ENCODE measurements around the gene LATS1.
"Not testable (repeated sequence)": the region's sequence is repeated elsewhere in the genome, so short reads cannot be mapped to it uniquely, and the experiment has no call there.

LATS1 gene

GRCh38 chr6:149727793-149728498, 10.0 kb upstream of the LATS1 start:
- no peak for DNase-seq

- DNase-seq: no peak
Measured at GRCh38 chr6:149725785-149726184, 7.9 kb upstream of the LATS1 start.

- peak; percentile 36 for DNase-seq
Measured at GRCh38 chr6:149723771-149724417, 6.0 kb upstream of the LATS1 start.

GRCh38 chr6:149723262-149723661, 5.4 kb upstream of the LATS1 start:
- DNase-seq: no peak

- no peak for DNase-seq
Measured at GRCh38 chr6:149719531-149719930, 1.6 kb upstream of the LATS1 start.

GRCh38 chr6:149717255-149717587, 680 bp downstream of the LATS1 start:
- DNase-seq: no peak

- no peak for DNase-seq
Measured at GRCh38 chr6:149716181-149716963, 1.5 kb downstream of the LATS1 start.

GRCh38 chr6:149714442-149714841, 3.5 kb downstream of the LATS1 start:
- no peak for DNase-seq

- no peak for DNase-seq
Measured at GRCh38 chr6:149711711-149712110, 6.2 kb downstream of the LATS1 start.

- DNase-seq: no peak
Measured at GRCh38 chr6:149701714-149702113, 16.2 kb downstream of the LATS1 start.

- no peak for DNase-seq
Measured at GRCh38 chr6:149699150-149699549, 18.8 kb downstream of the LATS1 start.

- no peak for DNase-seq
Measured at GRCh38 chr6:149698175-149698574, 19.7 kb downstream of the LATS1 start.

- peak; percentile 93 for DNase-seq
Measured at GRCh38 chr6:149696901-149697300, 21.0 kb downstream of the LATS1 start.

GRCh38 chr6:149694921-149695320, 23.0 kb downstream of the LATS1 start:
- DNase-seq: no peak

- no peak for DNase-seq
Measured at GRCh38 chr6:149691201-149691600, 26.7 kb downstream of the LATS1 start.

- DNase-seq: no peak
Measured at GRCh38 chr6:149686230-149686629, 31.7 kb downstream of the LATS1 start.

- DNase-seq: no peak
Measured at GRCh38 chr6:149683256-149683859, 34.5 kb downstream of the LATS1 start.

- DNase-seq: not testable (repeated sequence)
Measured at GRCh38 chr6:149681845-149682244, 36.1 kb downstream of the LATS1 start.

- no peak for DNase-seq
Measured at GRCh38 chr6:149681209-149681608, 36.7 kb downstream of the LATS1 start.

GRCh38 chr6:149680503-149680902, 37.4 kb downstream of the LATS1 start:
- no peak for DNase-seq

GRCh38 chr6:149672265-149672664, 45.6 kb downstream of the LATS1 start:
- not testable (repeated sequence) for DNase-seq

GRCh38 chr6:149660028-149660427, 57.9 kb downstream of the LATS1 start:
- DNase-seq: no peak

- DNase-seq: no peak
Measured at GRCh38 chr6:149657441-149657840, 60.5 kb downstream of the LATS1 start.

GRCh38 chr6:149651056-149651455, 66.8 kb downstream of the LATS1 start:
- no peak for DNase-seq
